Fibroblast of the aortic adventitia (primary cell): ENCODE results near the gene ALDH1A3. TPM values are rescaled to one million over a fixed set of nuclear protein-coding genes. Genes with fewer than 3 reads are reported as not detected.

Experiments used
- DNase-seq: peaks from one replicate; pipeline ENCODE4 v3.0.0-alpha.2; 2010; ENCODE audit warnings: low read depth
- H3K4me3 ChIP-seq: 2 replicates; pipeline ENCODE4 v1.5.1; 2011; ENCODE audit warnings: low read depth, mild to moderate bottlenecking, control low read depth, low read length, moderate library complexity
- CTCF ChIP-seq: IDR thresholded peaks from 2 replicates; pipeline ENCODE4 v1.5.1; 2011; ENCODE audit warnings: mild to moderate bottlenecking, low read length, control low read depth, inconsistent platforms; ENCODE audit not compliant: insufficient read depth
- total RNA-seq: library from RNA; depleted of rRNA; stranded (reverse); fragments of >200 nt; gene quantifications from 2 replicates; pipeline ENCODE4 v1.2.3, GENCODE V29; 2012; ENCODE audit warnings: low replicate concordance

ALDH1A3 gene
- 189 and 197 TPM in 2 replicates for total RNA-seq

GRCh38 chr15:100879464-100880138 is at the start of gene ALDH1A3:
TSS of gene ALDH1A3 (plus strand) at chr15:100879831. CDS start at chr15:100879908, 77 bp downstream.
- DNase-seq, result peak; percentile 57

GRCh38 chr15:100831467-100831866 is 48.2 kb upstream of the ALDH1A3 start:
- no peak for TF ChIP-seq CTCF
- no peak overlapping the region for H3K4me3 ChIP-seq
- DNase-seq, result no peak

More at GRCh38 chr15:100879464-100880138, at the start of gene ALDH1A3:
- no peak for TF ChIP-seq CTCF
- peak within 1 kb of the TSS; percentile 71 for H3K4me3 ChIP-seq

- DNase-seq, result no peak
- no peak for TF ChIP-seq CTCF
- H3K4me3 ChIP-seq, result no peak overlapping the region
Observed at GRCh38 chr15:100832149-100832942, 47.3 kb upstream of the ALDH1A3 start.

- no peak overlapping the region for H3K4me3 ChIP-seq
- TF ChIP-seq CTCF, result no peak
- DNase-seq, result no peak
Observed at GRCh38 chr15:100833417-100834389, 45.9 kb upstream of the ALDH1A3 start.

- no peak overlapping the region for H3K4me3 ChIP-seq
- no peak for TF ChIP-seq CTCF
- DNase-seq, result no peak
Observed at GRCh38 chr15:100834731-100835130, 44.9 kb upstream of the ALDH1A3 start.

GRCh38 chr15:100835636-100836035 is 44.0 kb upstream of the ALDH1A3 start:
- TF ChIP-seq CTCF, result no peak
- H3K4me3 ChIP-seq, result no peak overlapping the region
- DNase-seq, result peak; percentile 29
